GM18526 (cell line): ENCODE results near the gene USP49.

Experiments used
- POLR2A ChIP-seq: IDR thresholded peaks from 3 replicates; pipeline ENCODE4 v1.6.1; 2011; ENCODE audit not compliant: insufficient read length; ENCODE audit errors: extremely low read depth

USP49 gene

GRCh38 chr6:41895300-41896233 is at the start of gene USP49:
TSS of gene USP49 (minus strand) at chr6:41895375. CDS start at chr6:41806983, 88,392 bp downstream.
- TF ChIP-seq POLR2A: peak; percentile 57

GRCh38 chr6:41943456-41943855 is 48.3 kb upstream of the USP49 start:
- no peak for TF ChIP-seq POLR2A

- TF ChIP-seq POLR2A: no peak
Observed at GRCh38 chr6:41942067-41942851, 47.1 kb upstream of the USP49 start.

GRCh38 chr6:41941280-41942066 is 46.3 kb upstream of the USP49 start, which contains the start of gene CCND3:
TSS of gene CCND3 (minus strand) at chr6:41941808. CDS start at chr6:41941649, 159 bp downstream.
- peak; percentile 51 for TF ChIP-seq POLR2A

- TF ChIP-seq POLR2A: no peak
Observed at GRCh38 chr6:41940759-41941279, 45.6 kb upstream of the USP49 start.

GRCh38 chr6:41939848-41940758 is 44.9 kb upstream of the USP49 start:
- TF ChIP-seq POLR2A: no peak

GRCh38 chr6:41939176-41939847 is 44.1 kb upstream of the USP49 start:
- no peak for TF ChIP-seq POLR2A

- no peak for TF ChIP-seq POLR2A
Observed at GRCh38 chr6:41938590-41939175, 43.5 kb upstream of the USP49 start.

GRCh38 chr6:41937861-41938574 is 42.8 kb upstream of the USP49 start:
- TF ChIP-seq POLR2A: no peak

GRCh38 chr6:41937472-41937860 is 42.3 kb upstream of the USP49 start:
- no peak for TF ChIP-seq POLR2A

GRCh38 chr6:41936073-41936837 is 41.1 kb upstream of the USP49 start:
- TF ChIP-seq POLR2A: no peak

- TF ChIP-seq POLR2A: no peak
Observed at GRCh38 chr6:41935685-41936072, 40.5 kb upstream of the USP49 start.

- no peak for TF ChIP-seq POLR2A
Observed at GRCh38 chr6:41935193-41935574, 40.0 kb upstream of the USP49 start.
